ENCODE measurements around the gene FABP1.

GRCh38 chr2:88100489-88100858 lies 27.4 kb downstream of the FABP1 start:
- TF ChIP-seq, protein P1, sequence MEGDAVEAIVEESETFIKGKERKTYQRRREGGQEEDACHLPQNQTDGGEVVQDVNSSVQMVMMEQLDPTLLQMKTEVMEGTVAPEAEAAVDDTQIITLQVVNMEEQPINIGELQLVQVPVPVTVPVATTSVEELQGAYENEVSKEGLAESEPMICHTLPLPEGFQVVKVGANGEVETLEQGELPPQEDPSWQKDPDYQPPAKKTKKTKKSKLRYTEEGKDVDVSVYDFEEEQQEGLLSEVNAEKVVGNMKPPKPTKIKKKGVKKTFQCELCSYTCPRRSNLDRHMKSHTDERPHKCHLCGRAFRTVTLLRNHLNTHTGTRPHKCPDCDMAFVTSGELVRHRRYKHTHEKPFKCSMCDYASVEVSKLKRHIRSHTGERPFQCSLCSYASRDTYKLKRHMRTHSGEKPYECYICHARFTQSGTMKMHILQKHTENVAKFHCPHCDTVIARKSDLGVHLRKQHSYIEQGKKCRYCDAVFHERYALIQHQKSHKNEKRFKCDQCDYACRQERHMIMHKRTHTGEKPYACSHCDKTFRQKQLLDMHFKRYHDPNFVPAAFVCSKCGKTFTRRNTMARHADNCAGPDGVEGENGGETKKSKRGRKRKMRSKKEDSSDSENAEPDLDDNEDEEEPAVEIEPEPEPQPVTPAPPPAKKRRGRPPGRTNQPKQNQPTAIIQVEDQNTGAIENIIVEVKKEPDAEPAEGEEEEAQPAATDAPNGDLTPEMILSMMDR (conservative IDR thresholded peaks at IDR 0.05 in 1 of 2, IDR thresholded peaks at IDR 0.05 in 1 of 2; ENCODE audit: low read depth in 1 of 2, low read length in 2 of 2) = no peak
- no peak for TF ChIP-seq EZH2 (IDR thresholded peaks at IDR 0.05; ENCODE audit: low read length, missing control alignments)

All from fibroblast of lung (primary cell).